GM21576 (cell line): ENCODE measurements around the gene CAMK1D.

ENCODE experiments used
- ATAC-seq: cut with Tn5 transposase; IDR thresholded peaks from one replicate; pipeline ENCODE4 v1.9.1; 2021; ENCODE audit warnings: mild to moderate bottlenecking, moderate library complexity; ENCODE audit not compliant: unreplicated experiment

The CAMK1D gene

DNA sequence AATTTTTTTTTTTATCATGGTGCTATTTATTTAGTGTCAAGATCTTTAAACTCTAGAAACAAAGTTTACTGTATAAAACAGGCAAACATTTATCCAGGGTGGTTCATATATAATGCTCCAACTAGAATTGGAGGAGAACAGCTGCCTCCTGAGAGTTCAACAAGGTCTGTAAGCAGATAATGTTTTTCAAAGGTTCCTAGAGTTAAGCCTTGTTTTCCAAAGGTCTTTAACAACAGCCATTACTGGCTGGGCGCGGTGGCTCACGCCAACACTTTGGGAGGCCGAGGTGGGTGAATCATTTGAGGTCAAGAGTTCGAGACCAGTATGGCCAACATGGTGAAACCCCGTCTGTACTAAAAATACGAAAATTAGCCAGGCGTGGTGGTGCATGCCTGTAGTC, 335.4 kb downstream of the CAMK1D start:
- no peak for ATAC-seq

DNA sequence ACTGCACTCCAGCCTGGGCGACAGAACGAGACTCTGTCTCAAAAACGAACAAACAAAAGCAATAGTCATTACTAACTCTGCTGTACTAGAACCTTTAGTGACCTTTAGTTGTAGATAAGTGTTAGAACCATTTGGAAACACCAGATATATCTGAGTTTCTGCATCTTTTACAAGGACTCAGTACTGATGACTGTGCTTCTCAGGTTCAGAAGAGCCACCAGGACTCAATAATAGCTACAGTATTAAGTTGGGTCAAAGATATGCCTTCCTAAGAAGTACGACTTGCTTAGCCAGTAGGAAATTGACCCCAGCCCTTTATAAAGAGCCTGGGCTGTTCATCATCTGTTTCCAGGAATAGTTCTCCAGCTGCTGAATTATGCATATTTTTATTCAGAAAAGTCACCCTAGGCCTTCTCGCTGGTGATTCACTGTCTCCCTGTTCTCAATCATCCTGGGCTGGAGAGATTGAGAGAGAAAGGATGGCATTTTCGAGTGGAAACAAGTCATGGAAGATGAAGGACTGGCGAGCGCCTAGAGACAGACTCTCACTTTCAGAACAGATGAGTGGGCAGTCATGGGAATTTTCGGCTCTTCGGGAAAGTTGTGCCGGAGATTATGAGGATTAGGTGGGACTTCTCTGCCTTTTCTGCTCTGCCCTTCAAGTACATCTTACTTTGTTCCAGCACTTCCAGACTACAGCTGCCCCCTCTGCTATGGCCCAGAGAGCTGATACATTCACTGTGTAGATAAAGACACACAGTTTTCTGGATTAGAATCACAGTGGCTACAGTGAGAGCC, 336.1 kb downstream of the CAMK1D start:
- no peak for ATAC-seq

DNA sequence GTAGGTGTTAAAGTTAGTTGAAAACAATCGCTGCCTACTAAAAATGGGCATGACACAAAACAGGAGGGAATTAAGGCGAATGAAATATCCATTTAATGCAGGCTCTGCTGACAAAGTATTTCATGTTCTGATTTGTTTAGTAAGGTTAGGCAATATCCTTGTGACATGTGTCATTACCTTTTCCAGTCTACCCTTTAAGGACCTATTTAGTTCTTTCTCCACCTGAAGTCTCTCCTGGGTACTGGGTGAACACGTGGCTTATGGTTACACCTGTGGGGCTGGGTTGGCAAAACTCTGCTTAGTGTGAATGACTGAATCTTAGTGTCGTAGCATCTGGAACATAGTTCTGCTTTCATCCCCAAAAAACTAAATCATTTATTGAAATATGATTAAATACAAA, 338.6 kb downstream of the CAMK1D start:
- no peak for ATAC-seq

GRCh38 chr10:12689893-12690292, 340.5 kb downstream of the CAMK1D start:
- ATAC-seq: no peak

GRCh38 chr10:12690525-12691126, 341.3 kb downstream of the CAMK1D start:
- ATAC-seq: no peak

GRCh38 chr10:12691596-12691995, 342.2 kb downstream of the CAMK1D start:
- ATAC-seq: no peak

DNA sequence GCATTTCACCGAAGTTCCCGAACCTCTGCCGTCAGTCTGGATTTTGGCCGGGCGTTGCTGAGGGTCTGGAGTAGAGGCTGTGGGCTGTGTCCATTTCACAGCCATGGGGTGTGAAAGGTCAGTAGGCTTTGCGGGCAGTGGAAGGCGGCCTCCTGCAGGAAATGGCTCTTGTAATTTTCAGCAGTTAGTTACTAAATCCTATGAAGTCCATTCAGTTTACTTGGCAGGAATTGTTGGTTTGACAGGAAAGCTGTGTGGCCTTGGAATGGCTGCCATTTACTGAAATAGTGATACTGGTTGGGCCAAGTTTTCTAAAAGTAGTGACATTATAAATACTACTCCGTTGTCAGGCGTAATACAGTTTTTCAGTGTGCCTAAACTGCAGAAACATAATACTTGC, 348.4 kb downstream of the CAMK1D start:
- no peak for ATAC-seq

DNA sequence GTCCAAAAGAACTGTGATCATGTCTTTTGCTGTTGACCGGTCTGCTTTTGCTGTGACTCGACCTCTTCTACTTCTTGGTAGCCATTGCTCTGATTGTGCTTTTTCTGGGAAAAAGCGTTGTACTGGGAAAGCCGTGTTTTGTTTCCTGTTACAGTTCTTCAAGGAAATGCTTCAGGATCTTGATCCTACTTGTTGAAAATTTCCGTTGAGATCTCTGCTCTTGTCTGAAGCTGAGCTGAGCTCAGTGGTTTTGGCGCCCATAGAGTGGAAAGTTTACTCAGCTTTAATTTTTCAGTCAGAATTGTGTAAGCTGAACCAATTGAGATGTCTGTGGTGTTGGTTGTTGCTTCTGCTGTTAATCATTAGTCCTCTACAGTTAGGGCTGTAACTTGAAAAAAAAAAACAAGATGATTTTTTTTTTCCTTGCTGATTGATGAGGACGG, 349.9 kb downstream of the CAMK1D start:
- no peak for ATAC-seq

- ATAC-seq: no peak
Observed at GRCh38 chr10:12699781-12700556, 350.6 kb downstream of the CAMK1D start.

GRCh38 chr10:12700557-12700874, 351.2 kb downstream of the CAMK1D start:
- no peak for ATAC-seq

DNA sequence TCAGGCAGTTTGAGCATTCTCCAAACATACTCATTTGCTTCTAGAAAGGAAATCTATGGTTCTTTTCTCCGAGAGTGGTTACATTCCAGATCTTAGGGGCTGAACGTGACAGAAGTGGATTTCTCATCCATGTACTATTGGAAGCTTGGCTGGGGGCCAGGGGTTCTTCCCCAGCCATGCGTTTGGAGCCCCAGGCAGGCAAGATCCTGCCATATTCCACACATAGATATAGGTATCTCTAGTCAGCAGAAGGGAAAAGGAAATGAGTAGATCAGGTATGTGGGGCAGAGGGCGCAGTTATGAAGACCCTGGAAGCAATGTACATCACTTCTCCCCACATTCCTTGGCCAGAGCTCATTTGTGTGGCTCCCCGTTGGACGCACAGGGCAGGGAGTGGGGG, 352.3 kb downstream of the CAMK1D start:
- no peak for ATAC-seq

GRCh38 chr10:12702215-12702770, 352.9 kb downstream of the CAMK1D start:
- no peak for ATAC-seq

- no peak for ATAC-seq
Observed at GRCh38 chr10:12703126-12703525, 353.8 kb downstream of the CAMK1D start.

GRCh38 chr10:12703813-12704212, 354.5 kb downstream of the CAMK1D start:
- no peak for ATAC-seq

GRCh38 chr10:12704488-12704887, 355.1 kb downstream of the CAMK1D start:
- no peak for ATAC-seq

DNA sequence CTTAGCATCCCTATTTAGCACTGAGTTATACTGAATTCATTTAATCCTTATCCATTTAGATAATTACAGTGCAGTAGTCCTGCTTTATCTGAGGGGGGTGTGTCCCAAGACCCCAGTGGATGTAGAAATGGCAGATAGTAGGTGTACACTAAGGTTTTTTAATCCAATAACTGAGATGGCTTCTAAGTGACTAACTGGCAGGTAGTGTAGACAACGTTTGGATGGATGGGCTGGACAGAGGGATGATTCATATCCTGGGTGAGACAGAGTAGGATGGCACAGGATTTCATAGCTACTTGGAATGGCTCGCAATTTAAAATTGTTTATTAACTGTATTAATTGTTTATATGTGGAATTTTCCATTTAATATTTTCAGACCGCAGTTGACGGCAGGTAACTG, 356.6 kb downstream of the CAMK1D start:
- no peak for ATAC-seq

- no peak for ATAC-seq
Observed at GRCh38 chr10:12707461-12708185, 358.3 kb downstream of the CAMK1D start.

- no peak for ATAC-seq
Observed at GRCh38 chr10:12709000-12709401, 359.7 kb downstream of the CAMK1D start.

GRCh38 chr10:12709521-12709963, 360.2 kb downstream of the CAMK1D start:
- ATAC-seq: no peak

DNA sequence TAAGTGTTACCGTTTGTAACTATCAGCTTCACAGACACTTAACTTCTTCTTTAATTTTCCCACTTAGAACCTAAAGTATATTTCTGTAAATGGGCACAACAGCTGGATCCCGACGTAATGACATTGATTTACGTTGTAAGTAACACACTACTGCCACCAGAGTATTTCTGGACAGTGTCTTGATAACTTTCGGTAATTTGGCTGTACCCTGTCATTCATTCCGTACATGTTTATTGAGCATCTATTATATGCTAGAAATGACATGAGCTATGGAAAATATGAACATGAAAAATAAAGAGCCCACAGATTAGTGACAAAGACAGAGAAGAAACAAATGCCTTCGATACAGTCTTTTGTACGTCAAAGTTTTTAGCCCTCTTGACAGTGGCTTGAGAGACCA, 360.8 kb downstream of the CAMK1D start:
- ATAC-seq: no peak
